WTC11 (cell line): ENCODE measurements around the gene WDR82.

Experiments
- CTCF ChIP-seq: fragments of 200-600 bp; IDR thresholded peaks from 2 replicates; pipeline ENCODE4 v1.8.0; 2022; ENCODE audit warnings: antibody characterized with exemption
- IRF1 ChIP-seq: sonication (generic); formaldehyde crosslinking; IDR thresholded peaks from 2 replicates; pipeline ENCODE4 v1.8.0; 2023; ENCODE audit warnings: missing genetic modification reagents

- TF ChIP-seq IRF1 (no peak), CTCF (no peak)
Measured at GRCh38 chr3:52259448-52259847, 19.0 kb downstream of the WDR82 start.
